ENCODE results near the gene DOK5.

GRCh38 chr20:54646156-54646517 is 170.7 kb downstream of the DOK5 start:
- TF ChIP-seq GATA3 (IDR thresholded peaks at IDR 0.05; ENCODE audit: low read depth, low read length) = no peak
- TF ChIP-seq GATA2 (IDR thresholded peaks at IDR 0.05; ENCODE audit: low read depth, low read length) = no peak

Data from SH-SY5Y (cell line).